ENCODE data around the gene PLCD3. TPM values are rescaled to one million over a fixed set of nuclear protein-coding genes. Genes with fewer than 3 reads are reported as not detected.

The PLCD3 gene
- polyA plus RNA-seq, 6 donors from 2014 or later = not detected

- ATAC-seq (ENCODE audit: low read depth in 2 of 2) (no peak), DNase-seq (no peak)
- Mint-ChIP-seq H3K4me3 (peak overlapping the region; percentile 84 to 95 (median 94)), H3K4me1 (peaks cover 7 to 34% (median 11%) of the 10 kb centered on the region in 3 donors), H3K9me3 (no peaks in the 10 kb centered on the region), H3K36me3 (peaks cover 0 to 4% of the 10 kb centered on the region in 2 donors), H3K27me3 (peaks cover under 1 to 3% (median 3%) of the 10 kb centered on the region in 3 donors), H3K27ac (peak overlapping the region in 5 of 6 donors; percentile 65 to 93 (median 81))
Observed at GRCh38 chr17:45135978-45136791, 3.9 kb upstream of the PLCD3 start.

GRCh38 chr17:45135192-45135977, 3.1 kb upstream of the PLCD3 start, which contains the start of gene ACBD4:
Gene ACBD4, plus strand, starts transcription at chr17:45135687. Its CDS starts 458 bp downstream, at chr17:45136145.
- Mint-ChIP-seq H3K9me3 (no peaks in the 10 kb centered on the region), H3K27me3 (peaks cover 3 to 11% (median 8%) of the 10 kb centered on the region in 3 donors), H3K36me3 (no peaks in the 10 kb centered on the region), H3K4me3 (peak within 1 kb of the TSS; percentile 84 to 95 (median 94)), H3K4me1 (peaks cover 7 to 35% (median 11%) of the 10 kb centered on the region in 3 donors), H3K27ac (peak within 1 kb of the TSS; percentile 47 to 93 (median 76))
- DNase-seq (peak; percentile 98), ATAC-seq (ENCODE audit: low read depth in 2 of 2) (peak; percentile 84 to 85)

DNA sequence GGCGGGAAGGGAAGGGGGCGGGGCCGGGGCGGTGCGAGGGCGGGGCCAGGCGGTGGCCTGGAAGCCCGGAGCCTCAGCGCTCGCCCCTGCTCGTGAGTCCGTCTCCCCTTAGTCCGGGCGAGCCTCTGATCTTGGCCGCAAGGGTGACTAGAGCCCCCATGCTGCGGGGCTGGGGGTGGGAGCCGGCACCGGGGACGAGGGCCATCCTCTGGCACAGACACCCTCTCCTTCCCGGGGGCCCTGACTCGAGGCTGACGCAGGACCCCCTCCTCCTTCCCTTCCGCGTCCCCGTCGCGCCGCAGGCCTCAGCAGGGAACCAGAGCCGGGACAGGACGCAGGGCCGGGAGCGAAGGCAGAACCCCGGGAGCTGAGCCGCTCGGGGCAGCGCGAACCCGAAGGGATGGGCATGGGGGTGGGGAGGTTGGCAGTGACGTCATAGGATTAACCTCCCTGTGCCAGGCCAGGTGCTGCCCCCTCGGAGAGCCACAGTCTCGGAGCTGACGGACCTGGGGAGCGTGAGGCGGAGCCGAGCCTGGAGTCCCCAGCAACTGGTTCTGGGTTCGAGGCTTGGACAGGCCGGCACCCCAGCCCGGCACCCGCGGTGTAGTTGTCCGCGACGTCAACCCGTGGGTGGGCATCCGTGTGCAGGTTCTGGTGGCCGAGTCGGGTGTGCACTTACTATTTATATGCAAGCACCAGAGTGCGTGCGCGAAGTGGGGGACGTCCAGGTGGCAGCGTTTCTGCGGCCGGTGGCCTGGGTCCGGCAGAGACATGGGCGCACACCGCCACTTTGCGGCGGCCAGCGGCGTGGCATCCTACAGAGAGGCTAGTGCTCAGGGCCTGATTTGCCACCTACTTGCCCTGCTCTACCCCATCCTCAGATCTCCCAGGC, 503 bp upstream of the PLCD3 start:
- peak; percentile 45 to 51 for ATAC-seq (ENCODE audit: low read depth in 2 of 2)
- Mint-ChIP-seq H3K36me3 (no peaks in the 10 kb centered on the region), H3K4me1 (peaks cover 7 to 32% (median 11%) of the 10 kb centered on the region in 3 donors), H3K27ac (peak overlapping the region; percentile 78 to 97 (median 92)), H3K9me3 (no peaks in the 10 kb centered on the region), H3K4me3 (peak overlapping the region; percentile 83 to 97 (median 94)), H3K27me3 (peaks cover 3 to 15% (median 11%) of the 10 kb centered on the region in 3 donors)
- DNase-seq = peak; percentile 73

- H3K27ac Mint-ChIP-seq = peak overlapping the region in 2 of 6 donors; percentile 41 to 79
- peak overlapping the region; percentile 47 to 90 (median 82) for H3K4me3 Mint-ChIP-seq
- ATAC-seq (ENCODE audit: low read depth in 2 of 2) (no peak), DNase-seq (peak; percentile 43)
- peaks cover 7 to 30% (median 11%) of the 10 kb centered on the region in 3 donors for H3K4me1 Mint-ChIP-seq
- H3K36me3 Mint-ChIP-seq = no peaks in the 10 kb centered on the region
- peaks cover 3 to 15% (median 11%) of the 10 kb centered on the region in 3 donors for H3K27me3 Mint-ChIP-seq
- H3K9me3 Mint-ChIP-seq = no peaks in the 10 kb centered on the region
Observed at GRCh38 chr17:45131616-45132319, 547 bp downstream of the PLCD3 start.

DNA sequence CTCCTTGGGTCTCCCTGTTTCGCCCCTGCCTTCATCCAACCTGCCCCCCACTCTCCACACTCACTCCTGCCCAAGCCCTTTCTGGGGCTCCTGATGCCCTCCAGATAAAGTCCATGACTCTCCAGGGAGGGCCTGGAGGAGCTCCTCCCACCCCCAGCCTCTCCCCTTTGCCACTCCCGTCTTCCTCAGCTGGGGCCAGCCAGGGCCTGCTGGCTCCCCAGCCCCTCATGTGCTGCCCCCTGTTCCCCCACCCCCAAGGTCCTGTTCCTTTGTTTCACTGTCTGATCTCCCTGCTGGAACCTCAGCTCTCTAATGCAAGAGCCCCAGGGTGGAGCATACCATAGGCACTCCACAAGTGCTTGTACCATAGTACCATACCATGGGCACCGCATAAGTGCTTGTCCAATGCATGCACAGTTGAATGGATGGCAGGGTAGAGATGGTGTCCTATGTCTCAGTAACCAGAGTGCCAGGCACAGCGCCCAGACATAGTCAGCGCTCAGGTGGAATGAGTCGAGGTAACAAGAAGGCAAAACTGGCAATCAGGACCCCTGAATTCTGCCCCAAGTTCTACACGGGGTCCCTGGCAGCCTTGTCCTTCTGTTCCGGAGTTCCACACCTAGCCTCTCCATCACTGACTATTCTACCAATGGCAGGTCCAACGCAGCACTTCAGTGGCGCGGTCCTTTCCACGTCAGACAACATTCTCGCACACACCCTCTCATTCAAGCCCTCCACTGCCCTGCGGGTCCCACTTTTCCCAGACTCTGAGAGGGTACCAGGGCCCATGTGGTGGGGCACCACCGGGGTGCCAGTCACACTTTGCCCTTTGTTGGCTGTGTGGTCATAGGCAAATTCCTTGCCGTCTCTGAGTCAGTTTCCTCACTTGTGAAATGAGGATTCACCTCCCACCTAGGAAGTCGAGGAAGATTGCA, 1.4 kb downstream of the PLCD3 start:
- Mint-ChIP-seq H3K4me3 (peak overlapping the region; percentile 7 to 84 (median 80)), H3K27ac (peak overlapping the region in 2 of 6 donors; percentile 70 to 72), H3K9me3 (no peaks in the 10 kb centered on the region), H3K27me3 (peaks cover 3 to 15% (median 11%) of the 10 kb centered on the region in 3 donors), H3K4me1 (peaks cover 0 to 22% (median 6%) of the 10 kb centered on the region in 3 donors), H3K36me3 (no peaks in the 10 kb centered on the region)
- no peak for ATAC-seq (ENCODE audit: low read depth in 2 of 2)
- no peak for DNase-seq

DNA sequence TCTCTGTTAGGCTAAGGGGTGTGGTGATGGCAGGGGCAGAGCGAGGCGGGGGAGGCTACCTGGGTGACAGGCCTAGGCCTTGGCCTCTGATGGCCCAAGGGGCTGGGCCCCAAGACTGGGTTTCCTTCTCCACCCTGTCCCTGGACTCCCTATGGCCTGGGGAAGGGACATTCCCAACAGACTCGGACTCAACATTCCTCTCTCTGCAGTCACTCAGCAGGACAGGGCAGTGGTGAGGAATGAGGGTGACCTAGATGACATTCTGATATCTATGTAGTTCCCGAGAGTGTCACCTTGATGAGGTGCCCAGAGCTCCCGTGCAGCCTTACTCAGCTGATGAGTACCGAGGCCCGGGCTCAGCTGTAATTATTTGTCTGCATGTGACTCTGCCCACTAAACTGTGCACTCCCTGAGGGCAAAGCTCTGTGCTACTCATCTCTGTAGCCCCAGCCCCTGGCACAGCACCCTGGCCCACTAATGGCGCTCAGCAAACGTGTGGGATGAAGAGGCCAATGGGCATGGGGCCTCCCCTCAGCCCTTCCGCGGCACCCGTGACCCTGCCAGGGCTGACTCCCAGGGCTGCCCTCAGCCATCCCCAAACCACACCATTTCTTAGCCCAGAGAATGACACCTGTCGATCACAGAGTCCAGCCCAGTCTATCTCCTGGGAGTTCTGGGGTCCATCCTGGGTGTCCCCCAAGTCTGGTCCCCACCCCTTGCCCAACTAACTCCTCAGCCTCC, 2.2 kb downstream of the PLCD3 start:
- Mint-ChIP-seq H3K9me3 (no peaks in the 10 kb centered on the region), H3K4me3 (peak overlapping the region in 6 of 8 donors; percentile 2 to 80 (median 39)), H3K27ac (peak overlapping the region in 1 of 6 donors; percentile 72), H3K27me3 (peaks cover 3 to 15% (median 11%) of the 10 kb centered on the region in 3 donors), H3K36me3 (no peaks in the 10 kb centered on the region), H3K4me1 (peaks cover 0 to 15% (median 4%) of the 10 kb centered on the region in 3 donors)
- ATAC-seq (ENCODE audit: low read depth in 2 of 2) (no peak), DNase-seq (no peak)

DNA sequence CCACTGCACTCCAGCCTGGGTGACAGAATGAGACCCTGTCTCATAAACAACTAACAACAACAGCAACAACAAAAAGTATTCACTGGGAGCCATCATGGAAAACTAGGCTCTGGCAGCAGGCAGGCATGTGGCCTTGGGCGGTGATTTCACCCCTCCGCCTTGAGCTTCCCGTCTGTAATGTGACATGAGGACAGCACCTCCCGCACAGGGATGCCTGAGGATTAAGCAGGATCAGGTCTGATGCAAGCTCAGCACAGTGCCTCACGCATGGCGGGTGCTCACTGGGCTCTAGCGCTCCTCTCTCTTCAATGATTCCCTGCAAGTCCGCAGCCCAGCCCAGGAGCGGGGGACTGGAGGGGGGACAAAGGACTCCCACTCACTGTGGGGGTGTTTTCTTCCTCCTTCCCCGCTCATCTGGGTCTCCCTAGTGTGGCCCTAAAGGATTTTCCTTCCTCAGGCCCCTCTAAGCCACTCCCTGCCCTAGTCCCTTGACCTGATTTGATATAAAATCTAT, 2.8 kb downstream of the PLCD3 start:
- peak overlapping the region in 1 of 8 donors; percentile 49 for H3K4me3 Mint-ChIP-seq
- ATAC-seq (ENCODE audit: low read depth in 2 of 2) = no peak
- peak overlapping the region in 1 of 6 donors; percentile 76 for H3K27ac Mint-ChIP-seq

GRCh38 chr17:45128989-45129388, 3.3 kb downstream of the PLCD3 start:
- Mint-ChIP-seq H3K36me3 (no peaks in the 10 kb centered on the region), H3K27me3 (peaks cover 3 to 15% (median 11%) of the 10 kb centered on the region in 3 donors), H3K9me3 (no peaks in the 10 kb centered on the region), H3K4me1 (peaks cover 0 to 11% (median 4%) of the 10 kb centered on the region in 3 donors), H3K4me3 (peak overlapping the region in 1 of 8 donors; percentile 49), H3K27ac (peak overlapping the region in 1 of 6 donors; percentile 76)
- ATAC-seq (ENCODE audit: low read depth in 2 of 2) = no peak
- no peak for DNase-seq

More for the DNA sequence above, 2.8 kb downstream of the PLCD3 start:
- DNase-seq = no peak
- peaks cover 0 to 11% (median 4%) of the 10 kb centered on the region in 3 donors for H3K4me1 Mint-ChIP-seq
- no peaks in the 10 kb centered on the region for H3K9me3 Mint-ChIP-seq
- H3K36me3 Mint-ChIP-seq = no peaks in the 10 kb centered on the region
- peaks cover 3 to 15% (median 11%) of the 10 kb centered on the region in 3 donors for H3K27me3 Mint-ChIP-seq

DNA sequence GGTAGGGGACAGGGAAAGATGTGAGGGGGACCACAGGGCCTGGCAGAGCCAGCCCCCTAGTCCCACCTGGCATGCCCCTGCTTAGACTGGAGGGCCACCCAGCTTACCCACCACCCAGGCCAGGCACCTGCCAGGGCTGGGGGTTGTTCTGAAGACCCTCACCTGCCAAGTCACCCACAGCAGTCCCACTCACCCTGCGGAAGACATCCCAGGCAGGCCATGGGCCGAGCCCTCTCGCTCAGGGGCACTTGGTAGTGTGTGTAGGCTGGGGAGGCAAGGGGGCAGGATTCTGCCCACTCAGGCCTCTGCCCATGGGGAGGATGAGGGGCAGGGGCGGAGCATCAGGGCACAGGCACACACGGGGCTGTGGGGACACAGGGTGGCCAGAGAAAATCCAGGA, 4.0 kb downstream of the PLCD3 start:
- Mint-ChIP-seq H3K36me3 (no peaks in the 10 kb centered on the region), H3K27ac (no peak overlapping the region), H3K27me3 (peaks cover 3 to 16% (median 11%) of the 10 kb centered on the region in 3 donors), H3K9me3 (no peaks in the 10 kb centered on the region), H3K4me1 (peaks cover 0 to 9% (median 0%) of the 10 kb centered on the region in 3 donors), H3K4me3 (no peak overlapping the region)
- DNase-seq (no peak), ATAC-seq (ENCODE audit: low read depth in 2 of 2) (no peak)

- no peak for ATAC-seq (ENCODE audit: low read depth in 2 of 2)
- no peaks in the 10 kb centered on the region for H3K9me3 Mint-ChIP-seq
- peaks cover 3 to 21% (median 11%) of the 10 kb centered on the region in 3 donors for H3K27me3 Mint-ChIP-seq
- H3K36me3 Mint-ChIP-seq = no peaks in the 10 kb centered on the region
- H3K27ac Mint-ChIP-seq = peak overlapping the region in 1 of 6 donors; percentile 86
- no peak for DNase-seq
- H3K4me1 Mint-ChIP-seq = peaks cover 0 to 7% (median 0%) of the 10 kb centered on the region in 3 donors
- H3K4me3 Mint-ChIP-seq = peak overlapping the region in 1 of 8 donors; percentile 68
Observed at GRCh38 chr17:45127548-45128300, 4.6 kb downstream of the PLCD3 start.
